Measurements from ENCODE around the gene ZC3H10.

DNA sequence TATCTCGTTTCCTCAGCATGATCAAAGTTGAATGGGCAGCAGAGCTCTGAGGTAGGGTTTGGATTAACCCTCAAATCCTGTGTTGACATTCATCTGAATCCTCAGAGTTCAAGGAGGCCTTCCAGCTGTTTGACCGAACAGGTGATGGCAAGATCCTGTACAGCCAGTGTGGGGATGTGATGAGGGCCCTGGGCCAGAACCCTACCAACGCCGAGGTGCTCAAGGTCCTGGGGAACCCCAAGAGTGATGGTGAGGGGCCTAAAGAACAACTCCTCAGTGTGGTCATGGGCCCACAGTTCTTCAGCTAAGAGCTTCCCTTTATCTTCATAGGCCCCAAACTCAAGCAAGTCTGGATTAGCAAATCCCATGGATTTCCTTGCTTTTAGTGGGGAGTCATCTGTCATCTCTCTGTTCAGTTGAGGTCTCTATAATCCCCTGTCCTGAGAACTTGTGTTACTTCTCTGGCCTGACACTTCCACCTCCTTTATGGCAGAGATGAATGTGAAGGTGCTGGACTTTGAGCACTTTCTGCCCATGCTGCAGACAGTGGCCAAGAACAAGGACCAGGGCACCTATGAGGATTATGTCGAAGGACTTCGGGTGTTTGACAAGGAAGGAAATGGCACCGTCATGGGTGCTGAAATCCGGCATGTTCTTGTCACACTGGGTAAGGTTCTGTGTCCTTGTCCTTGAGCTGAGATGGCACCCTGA is 41.6 kb downstream of the ZC3H10 start:
- TF ChIP-seq ZNF274 (IDR thresholded peaks at IDR 0.05; ENCODE audit: low read depth, low read length) (no peak), SUZ12 (IDR thresholded peaks at IDR 0.05; ENCODE audit: extremely low read depth, insufficient read depth, insufficient read length) (no peak)
